GM23248 (cell line): ENCODE measurements around the gene RPS15.

Experiments used
- EZH2 ChIP-seq: fragments of 200-600 bp; sonication (generic); IDR thresholded peaks from 2 replicates; pipeline ENCODE4 v1.6.1; 2018; ENCODE audit warnings: antibody characterized with exemption, mild to moderate bottlenecking; ENCODE audit not compliant: insufficient read depth, poor library complexity, severe bottlenecking
- EZH2phosphoT487 ChIP-seq: fragments of 200-600 bp; sonication (generic); IDR thresholded peaks from 2 replicates; pipeline ENCODE4 v1.6.1; 2018; ENCODE audit warnings: antibody characterized with exemption, moderate library complexity, mild to moderate bottlenecking, low read depth; ENCODE audit not compliant: insufficient read depth

- no peak for TF ChIP-seq EZH2phosphoT487
- no peak for TF ChIP-seq EZH2
These were observed 36.7 kb downstream of the RPS15 start for GRCh38 chr19:1474765-1475351.
